AG20443 (cell line): ENCODE data around the gene CWC27.

Experiments
- DNase-seq: peaks from one replicate; pipeline ENCODE4 v3.0.0; 2012; ENCODE audit warnings: low spot score, mixed read lengths

Gene CWC27

GRCh38 chr5:65035211-65036206 is 266.8 kb downstream of the CWC27 start:
- DNase-seq: peak; percentile 98

GRCh38 chr5:65037831-65038815 is 269.4 kb downstream of the CWC27 start:
- DNase-seq: no peak

GRCh38 chr5:65041296-65042158 is 272.8 kb downstream of the CWC27 start:
- DNase-seq: peak; percentile 51

GRCh38 chr5:65043843-65044359 is 275.2 kb downstream of the CWC27 start:
- DNase-seq: no peak

GRCh38 chr5:65047225-65047624 is 278.5 kb downstream of the CWC27 start:
- DNase-seq: no peak

- DNase-seq: no peak
Observed at GRCh38 chr5:65047948-65048690, 279.4 kb downstream of the CWC27 start.

- no peak for DNase-seq
Observed at GRCh38 chr5:65050140-65050539, 281.4 kb downstream of the CWC27 start.

- DNase-seq: peak; percentile 36
Observed at GRCh38 chr5:65050826-65051498, 282.2 kb downstream of the CWC27 start.

GRCh38 chr5:65055938-65056337 is 287.2 kb downstream of the CWC27 start:
- no peak for DNase-seq

- DNase-seq: no peak
Observed at GRCh38 chr5:65059681-65060598, 291.2 kb downstream of the CWC27 start.

GRCh38 chr5:65061250-65061973 is 292.7 kb downstream of the CWC27 start:
- DNase-seq: no peak

GRCh38 chr5:65061974-65062353 is 293.2 kb downstream of the CWC27 start:
- no peak for DNase-seq

GRCh38 chr5:65062469-65063083 is 293.8 kb downstream of the CWC27 start:
- peak; percentile 95 for DNase-seq

GRCh38 chr5:65065001-65065511 is 296.3 kb downstream of the CWC27 start:
- DNase-seq: no peak

- no peak for DNase-seq
Observed at GRCh38 chr5:65066387-65067146, 297.8 kb downstream of the CWC27 start.

- DNase-seq: no peak
Observed at GRCh38 chr5:65067147-65067506, 298.4 kb downstream of the CWC27 start.
